ENCODE data around the gene QPCT.

The QPCT gene

DNA sequence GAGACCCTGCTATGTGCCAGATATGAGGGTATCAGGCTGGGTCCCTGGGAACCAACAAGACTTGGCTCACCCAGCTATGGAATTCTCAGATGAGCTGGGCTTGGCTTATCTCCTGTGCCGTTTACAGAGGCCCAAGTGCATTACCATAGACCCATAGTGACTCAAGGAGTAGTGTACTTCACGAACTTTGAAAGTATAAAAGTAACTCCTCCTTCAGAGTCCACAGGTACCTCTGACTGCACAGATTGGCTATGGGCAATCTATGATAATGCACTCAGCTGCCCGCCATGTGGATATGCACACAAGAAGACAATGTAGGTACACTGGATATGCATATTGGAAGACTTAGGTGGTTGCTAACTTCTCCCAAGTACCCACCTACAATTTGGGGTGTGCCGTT, 78.4 kb downstream of the QPCT start:
- TF ChIP-seq, protein P1, sequence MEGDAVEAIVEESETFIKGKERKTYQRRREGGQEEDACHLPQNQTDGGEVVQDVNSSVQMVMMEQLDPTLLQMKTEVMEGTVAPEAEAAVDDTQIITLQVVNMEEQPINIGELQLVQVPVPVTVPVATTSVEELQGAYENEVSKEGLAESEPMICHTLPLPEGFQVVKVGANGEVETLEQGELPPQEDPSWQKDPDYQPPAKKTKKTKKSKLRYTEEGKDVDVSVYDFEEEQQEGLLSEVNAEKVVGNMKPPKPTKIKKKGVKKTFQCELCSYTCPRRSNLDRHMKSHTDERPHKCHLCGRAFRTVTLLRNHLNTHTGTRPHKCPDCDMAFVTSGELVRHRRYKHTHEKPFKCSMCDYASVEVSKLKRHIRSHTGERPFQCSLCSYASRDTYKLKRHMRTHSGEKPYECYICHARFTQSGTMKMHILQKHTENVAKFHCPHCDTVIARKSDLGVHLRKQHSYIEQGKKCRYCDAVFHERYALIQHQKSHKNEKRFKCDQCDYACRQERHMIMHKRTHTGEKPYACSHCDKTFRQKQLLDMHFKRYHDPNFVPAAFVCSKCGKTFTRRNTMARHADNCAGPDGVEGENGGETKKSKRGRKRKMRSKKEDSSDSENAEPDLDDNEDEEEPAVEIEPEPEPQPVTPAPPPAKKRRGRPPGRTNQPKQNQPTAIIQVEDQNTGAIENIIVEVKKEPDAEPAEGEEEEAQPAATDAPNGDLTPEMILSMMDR (IDR thresholded peaks at IDR 0.05), result no peak
- Histone ChIP-seq H3K4me1 (ENCODE audit: control insufficient read depth in 1 of 2, insufficient read depth in 1 of 2, low read depth in 1 of 2, low read length in 1 of 2) (no peaks in the 10 kb centered on the region), H3K4me3 (ENCODE audit: low read depth in 1 of 2, low read length in 1 of 2) (no peak overlapping the region), H3K9me3 (no peaks in the 10 kb centered on the region), H3K27ac (no peak overlapping the region), H3K36me3 (no peaks in the 10 kb centered on the region), H3K27me3 (no peaks in the 10 kb centered on the region)

All from neutrophil (primary cell).